Nephron (organoid): ENCODE measurements around the gene WNT9B.

Experiments used
- H3K27ac Mint-ChIP-seq, 3 experiments: 2 replicates each; pipeline ENCODE4 v1.8.0; 2020; ENCODE audit warnings: mixed read lengths in 3 of 3, mild to moderate bottlenecking in 2 of 3, moderate library complexity in 1 of 3
- H3K27me3 Mint-ChIP-seq: 2 replicates; pipeline ENCODE4 v1.8.0; 2021; ENCODE audit warnings: low read depth, mild to moderate bottlenecking, moderate library complexity, mixed read lengths
- H3K36me3 Mint-ChIP-seq: 2 replicates; pipeline ENCODE4 v1.8.0; 2020; ENCODE audit warnings: low read depth, mixed read lengths
- H3K4me1 Mint-ChIP-seq: 2 replicates; pipeline ENCODE4 v1.8.0; 2020; ENCODE audit warnings: mixed read lengths
- H3K4me3 Mint-ChIP-seq, 3 experiments: 2 replicates each; pipeline ENCODE4 v1.8.0; 2020; ENCODE audit warnings: mild to moderate bottlenecking in 3 of 3, mixed read lengths in 3 of 3, moderate library complexity in 2 of 3
- H3K9me3 Mint-ChIP-seq: 2 replicates; pipeline ENCODE4 v1.8.0; 2020; ENCODE audit warnings: mixed read lengths
- CTCF ChIP-seq, 3 experiments: fragments of 200-600 bp; sonication (generic); IDR thresholded peaks; one replicate each; pipeline ENCODE4 v1.5.0; 2021; ENCODE audit warnings: antibody characterized with exemption in 3 of 3; ENCODE audit not compliant: unreplicated experiment in 3 of 3

WNT9B gene

GRCh38 chr17:46894024-46894423, 42.6 kb downstream of the WNT9B start:
- H3K27ac Mint-ChIP-seq = peak overlapping the region in 2 of 3 experiments; percentile 28 to 51
- peaks cover 16% of the 10 kb centered on the region for H3K27me3 Mint-ChIP-seq
- H3K4me1 Mint-ChIP-seq = no peaks in the 10 kb centered on the region
- H3K9me3 Mint-ChIP-seq = peaks cover 9% of the 10 kb centered on the region
- H3K4me3 Mint-ChIP-seq = no peak overlapping the region
- H3K36me3 Mint-ChIP-seq = no peaks in the 10 kb centered on the region
- TF ChIP-seq CTCF (IDR thresholded peaks at IDR 0.05; ENCODE audit: unreplicated experiment in 3 of 3) = no peak

GRCh38 chr17:46894476-46895151, 43.2 kb downstream of the WNT9B start:
- H3K9me3 Mint-ChIP-seq = peaks cover 9% of the 10 kb centered on the region
- H3K4me3 Mint-ChIP-seq = no peak overlapping the region
- H3K27me3 Mint-ChIP-seq = peaks cover 12% of the 10 kb centered on the region
- no peak for TF ChIP-seq CTCF (IDR thresholded peaks at IDR 0.05; ENCODE audit: unreplicated experiment in 3 of 3)
- H3K27ac Mint-ChIP-seq = peak overlapping the region in 2 of 3 experiments; percentile 28 to 51
- no peaks in the 10 kb centered on the region for H3K4me1 Mint-ChIP-seq
- H3K36me3 Mint-ChIP-seq = no peaks in the 10 kb centered on the region

- Mint-ChIP-seq H3K9me3 (peaks cover 9% of the 10 kb centered on the region), H3K4me3 (peak overlapping the region in 1 of 3 experiments; percentile 11), H3K36me3 (no peaks in the 10 kb centered on the region)
These were observed 43.8 kb downstream of the WNT9B start for GRCh38 chr17:46895171-46895570.

GRCh38 chr17:46896991-46897390, 45.6 kb downstream of the WNT9B start:
- H3K27me3 Mint-ChIP-seq = peaks cover 21% of the 10 kb centered on the region
- TF ChIP-seq CTCF (IDR thresholded peaks at IDR 0.05; ENCODE audit: unreplicated experiment in 3 of 3) = no peak
- no peak overlapping the region for H3K27ac Mint-ChIP-seq
- H3K9me3 Mint-ChIP-seq = peaks cover 9% of the 10 kb centered on the region
- H3K4me1 Mint-ChIP-seq = no peaks in the 10 kb centered on the region
- H3K4me3 Mint-ChIP-seq = no peak overlapping the region
- no peaks in the 10 kb centered on the region for H3K36me3 Mint-ChIP-seq

More at GRCh38 chr17:46895171-46895570, 43.8 kb downstream of the WNT9B start:
- Mint-ChIP-seq H3K4me1 (no peaks in the 10 kb centered on the region), H3K27me3 (peaks cover 11% of the 10 kb centered on the region), H3K27ac (peak overlapping the region in 2 of 3 experiments; percentile 78 to 83)
- no peak for TF ChIP-seq CTCF (IDR thresholded peaks at IDR 0.05; ENCODE audit: unreplicated experiment in 3 of 3)

- Mint-ChIP-seq H3K4me1 (no peaks in the 10 kb centered on the region), H3K27ac (no peak overlapping the region), H3K27me3 (peaks cover 27% of the 10 kb centered on the region), H3K4me3 (no peak overlapping the region), H3K9me3 (peaks cover 9% of the 10 kb centered on the region), H3K36me3 (no peaks in the 10 kb centered on the region)
- no peak for TF ChIP-seq CTCF (IDR thresholded peaks at IDR 0.05; ENCODE audit: unreplicated experiment in 3 of 3)
These were observed 47.0 kb downstream of the WNT9B start for GRCh38 chr17:46898364-46898763.

- no peaks in the 10 kb centered on the region for H3K36me3 Mint-ChIP-seq
- no peaks in the 10 kb centered on the region for H3K4me1 Mint-ChIP-seq
- peaks cover 25% of the 10 kb centered on the region for H3K27me3 Mint-ChIP-seq
- no peak overlapping the region for H3K4me3 Mint-ChIP-seq
- no peak for TF ChIP-seq CTCF (IDR thresholded peaks at IDR 0.05; ENCODE audit: unreplicated experiment in 3 of 3)
- H3K27ac Mint-ChIP-seq = no peak overlapping the region
- peaks cover 9% of the 10 kb centered on the region for H3K9me3 Mint-ChIP-seq
These were observed 47.5 kb downstream of the WNT9B start for GRCh38 chr17:46898860-46899259.
